IMR-90 (cell line): Measurements from ENCODE around the gene AUTS2.

ENCODE experiments used
- CEBPB ChIP-seq: IDR thresholded peaks from 2 replicates; pipeline ENCODE4 v1.6.1; 2012; ENCODE audit warnings: low read depth, low read length, improper control_type of control experiment
- CTCF ChIP-seq: conservative IDR thresholded peaks from 2 replicates; pipeline ENCODE4 v1.5.1; 2012; ENCODE audit warnings: mild to moderate bottlenecking, low read depth, low read length, improper control_type of control experiment
- MAFK ChIP-seq: IDR thresholded peaks from 2 replicates; pipeline ENCODE4 v1.6.1; 2012; ENCODE audit warnings: low read depth, low read length, improper control_type of control experiment
- NFE2L2 ChIP-seq: fragments of 150-350 bp; IDR thresholded peaks from 2 replicates; pipeline ENCODE4 v1.6.1; 2016; ENCODE audit warnings: low read depth, mild to moderate bottlenecking, low read length
- POLR2A ChIP-seq: IDR thresholded peaks from 2 replicates; pipeline ENCODE4 v1.6.1; 2012; ENCODE audit warnings: mild to moderate bottlenecking, low read depth, low read length
- SMC3 ChIP-seq: fragments of 150-350 bp; IDR thresholded peaks from 2 replicates; pipeline ENCODE4 v1.6.1; 2016; ENCODE audit warnings: low read depth, mild to moderate bottlenecking, antibody characterized with exemption, low read length, moderate library complexity
- TF ChIP-seq, protein P1 (sequence below): fragments of 150-350 bp; IDR thresholded peaks from 2 replicates; pipeline ENCODE4 v1.6.1; 2017; ENCODE audit warnings: mild to moderate bottlenecking, antibody characterized with exemption, low read length, low read depth

GRCh38 chr7:70630818-70631457, 1032.7 kb downstream of the AUTS2 start:
- TF ChIP-seq CTCF = no peak
- no peak for TF ChIP-seq MAFK
- TF ChIP-seq POLR2A = no peak
- TF ChIP-seq, protein P1, sequence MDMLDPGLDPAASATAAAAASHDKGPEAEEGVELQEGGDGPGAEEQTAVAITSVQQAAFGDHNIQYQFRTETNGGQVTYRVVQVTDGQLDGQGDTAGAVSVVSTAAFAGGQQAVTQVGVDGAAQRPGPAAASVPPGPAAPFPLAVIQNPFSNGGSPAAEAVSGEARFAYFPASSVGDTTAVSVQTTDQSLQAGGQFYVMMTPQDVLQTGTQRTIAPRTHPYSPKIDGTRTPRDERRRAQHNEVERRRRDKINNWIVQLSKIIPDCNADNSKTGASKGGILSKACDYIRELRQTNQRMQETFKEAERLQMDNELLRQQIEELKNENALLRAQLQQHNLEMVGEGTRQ = no peak
- TF ChIP-seq CEBPB = no peak
- TF ChIP-seq NFE2L2 = no peak
- no peak for TF ChIP-seq SMC3
